HG02588 (cell line): ENCODE measurements around the gene FUT8.

Source experiments
- ATAC-seq: cut with Tn5 transposase; IDR thresholded peaks from one replicate; pipeline ENCODE4 v1.9.1; 2021; ENCODE audit warnings: mild to moderate bottlenecking, moderate library complexity; ENCODE audit not compliant: unreplicated experiment

FUT8 gene

DNA sequence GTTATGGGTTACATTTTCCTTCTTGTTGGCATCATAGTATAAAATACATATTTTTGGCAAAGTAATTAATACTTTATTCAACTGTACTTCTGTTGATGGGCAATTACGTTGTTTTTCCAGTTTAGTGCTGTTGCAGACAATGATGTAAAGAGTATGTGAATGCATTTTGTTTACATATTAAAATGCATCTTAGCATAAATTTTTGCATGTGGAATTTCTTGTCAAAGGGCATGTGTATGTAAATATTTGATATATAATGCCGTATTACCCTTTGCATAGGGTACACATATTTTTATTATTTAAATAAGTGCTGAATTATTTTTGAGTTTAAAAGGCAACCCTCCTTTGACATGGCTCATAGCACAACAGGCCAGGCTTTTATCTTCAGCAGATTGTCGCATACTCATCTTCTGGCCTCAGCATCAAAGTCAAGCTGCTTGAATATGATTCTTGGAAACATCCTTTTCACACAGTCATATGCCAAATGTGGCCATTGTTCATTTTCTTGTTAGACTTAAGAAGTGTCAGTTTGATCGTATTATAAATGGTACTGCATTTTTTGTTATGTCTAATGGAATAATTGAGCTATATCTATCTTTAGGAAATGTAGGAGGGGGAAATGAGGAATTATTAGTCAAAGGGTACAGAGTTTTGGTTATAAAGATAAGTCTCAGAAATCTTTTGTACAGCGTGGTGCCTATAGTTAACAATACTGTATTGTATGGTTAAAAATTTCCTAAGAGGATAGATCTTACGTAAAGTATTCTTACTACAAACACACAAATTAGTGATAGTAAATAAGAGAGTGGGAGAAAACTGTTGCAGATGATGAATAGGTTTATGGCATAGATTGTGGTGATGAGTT, 138.5 kb downstream of the FUT8 start:
- ATAC-seq = no peak

DNA sequence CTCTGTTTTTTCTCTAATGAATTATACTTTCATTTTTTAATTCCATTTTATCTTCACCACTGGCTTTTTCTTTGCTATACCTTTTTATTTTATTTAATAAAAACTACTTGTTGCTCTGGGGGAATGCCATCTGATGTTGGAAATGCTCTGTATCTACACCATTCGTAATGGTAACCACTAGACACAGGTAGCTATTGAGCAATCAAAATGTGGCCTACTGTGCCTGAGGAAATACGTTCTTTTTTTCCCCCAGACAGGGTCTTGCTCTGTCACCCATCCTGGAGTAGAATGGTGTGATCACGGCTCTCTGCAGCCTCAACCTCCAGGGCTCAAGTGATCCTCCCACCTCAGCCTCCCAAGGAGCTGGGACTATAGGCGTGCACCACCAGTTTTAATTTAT, 140.2 kb downstream of the FUT8 start:
- no peak for ATAC-seq

GRCh38 chr14:65554837-65555236, 142.3 kb downstream of the FUT8 start:
- ATAC-seq = no peak

DNA sequence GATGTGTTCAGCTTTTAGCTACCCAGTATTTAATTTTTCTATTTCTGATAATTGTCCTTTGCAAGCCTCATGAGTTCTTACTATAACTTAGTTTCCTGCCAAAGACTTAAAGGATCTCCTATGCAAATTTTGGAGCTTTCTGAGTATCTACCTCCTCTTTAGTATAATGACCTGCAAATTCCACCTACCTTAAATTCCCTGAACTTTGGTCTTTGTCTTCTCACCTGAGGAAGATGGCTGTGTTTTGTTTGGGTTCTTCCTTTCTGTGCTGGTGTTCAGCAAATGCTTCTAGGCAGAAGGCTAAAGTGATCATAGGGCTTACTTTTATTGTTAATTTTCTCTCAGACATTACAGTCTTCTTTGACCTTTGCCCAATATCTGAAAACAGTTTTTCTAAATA, 142.8 kb downstream of the FUT8 start:
- ATAC-seq = no peak

GRCh38 chr14:65558363-65558762, 145.8 kb downstream of the FUT8 start:
- ATAC-seq = no peak

- ATAC-seq = no peak
Measured at GRCh38 chr14:65560340-65561027, 148.0 kb downstream of the FUT8 start.

GRCh38 chr14:65564370-65564769, 151.8 kb downstream of the FUT8 start:
- ATAC-seq = no peak

DNA sequence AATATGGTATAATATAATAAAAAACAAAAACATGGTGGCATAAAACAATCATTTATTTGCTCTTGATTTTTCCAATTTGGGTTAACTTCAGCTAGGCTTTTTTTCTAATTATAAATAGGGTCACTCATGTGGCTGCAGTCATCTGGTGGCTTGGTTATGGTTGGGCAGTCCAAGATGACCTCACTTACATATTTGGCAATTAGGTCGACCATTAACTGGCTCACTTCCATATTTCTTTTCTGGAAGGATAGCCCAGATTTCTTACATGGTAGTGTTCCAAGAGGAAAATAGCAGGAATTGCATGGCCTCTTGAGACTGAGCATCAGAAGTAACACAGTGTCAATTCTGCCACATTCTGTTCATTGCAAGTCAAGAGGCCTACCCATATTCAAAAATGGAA, 153.4 kb downstream of the FUT8 start:
- no peak for ATAC-seq

DNA sequence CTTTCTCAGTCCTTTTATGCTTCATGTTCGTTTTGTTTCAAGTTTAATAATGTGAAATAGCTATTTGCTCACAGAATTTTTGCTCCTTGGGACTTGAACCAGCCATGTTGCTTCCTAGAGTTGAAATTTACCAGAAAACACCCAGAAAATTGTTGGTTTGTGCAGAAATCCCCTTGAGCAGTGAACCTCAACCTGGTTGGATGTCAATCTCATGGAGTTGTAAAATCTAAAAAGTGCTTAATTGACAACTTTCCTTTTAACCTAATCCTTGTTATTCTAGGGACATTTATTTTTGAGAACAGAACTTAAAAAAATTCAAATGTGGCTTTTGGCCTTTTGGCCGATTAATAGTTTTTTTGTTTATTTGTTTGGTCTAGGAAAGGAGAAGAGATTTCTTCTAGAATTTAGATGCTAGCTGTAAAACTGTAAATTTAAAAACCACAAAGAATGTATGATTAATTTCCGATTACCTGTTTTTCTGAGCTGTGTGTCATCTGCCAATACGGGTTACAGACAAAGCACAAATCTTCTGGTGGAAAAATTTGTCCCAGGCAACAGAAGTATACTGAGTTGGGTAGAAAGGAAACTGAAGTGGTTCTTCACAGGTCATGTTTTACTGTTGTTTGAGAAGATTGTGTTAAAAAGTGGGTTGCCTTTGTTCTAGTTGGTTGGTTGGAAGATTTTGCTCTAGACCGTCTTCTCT, 154.4 kb downstream of the FUT8 start:
- ATAC-seq = no peak

- ATAC-seq = no peak
Measured at GRCh38 chr14:65574611-65575010, 162.1 kb downstream of the FUT8 start.

- ATAC-seq = no peak
Measured at GRCh38 chr14:65575389-65575788, 162.9 kb downstream of the FUT8 start.

GRCh38 chr14:65580973-65581372, 168.4 kb downstream of the FUT8 start:
- no peak for ATAC-seq

GRCh38 chr14:65581378-65581777, 168.8 kb downstream of the FUT8 start:
- no peak for ATAC-seq

DNA sequence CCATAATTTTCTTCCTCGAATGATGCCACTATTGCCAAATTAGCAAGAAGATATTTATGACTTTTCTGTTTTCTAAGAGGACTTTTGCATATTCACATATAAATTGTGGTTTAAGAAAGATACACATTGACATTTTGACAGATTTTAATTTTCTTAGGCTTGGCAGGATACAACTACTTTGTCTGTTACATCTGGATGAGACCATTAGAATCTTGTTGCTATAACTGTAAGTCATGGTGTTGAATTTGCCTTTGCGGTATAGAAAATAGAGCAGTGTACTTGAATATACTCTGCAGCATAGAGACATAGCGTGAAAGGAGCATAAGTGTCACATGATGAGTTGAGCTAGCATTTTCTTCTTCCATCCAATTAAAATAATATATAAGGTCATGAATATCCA, 169.3 kb downstream of the FUT8 start:
- ATAC-seq = no peak

GRCh38 chr14:65585216-65585615, 172.7 kb downstream of the FUT8 start:
- no peak for ATAC-seq

GRCh38 chr14:65588426-65589140, 176.1 kb downstream of the FUT8 start:
- ATAC-seq = no peak

DNA sequence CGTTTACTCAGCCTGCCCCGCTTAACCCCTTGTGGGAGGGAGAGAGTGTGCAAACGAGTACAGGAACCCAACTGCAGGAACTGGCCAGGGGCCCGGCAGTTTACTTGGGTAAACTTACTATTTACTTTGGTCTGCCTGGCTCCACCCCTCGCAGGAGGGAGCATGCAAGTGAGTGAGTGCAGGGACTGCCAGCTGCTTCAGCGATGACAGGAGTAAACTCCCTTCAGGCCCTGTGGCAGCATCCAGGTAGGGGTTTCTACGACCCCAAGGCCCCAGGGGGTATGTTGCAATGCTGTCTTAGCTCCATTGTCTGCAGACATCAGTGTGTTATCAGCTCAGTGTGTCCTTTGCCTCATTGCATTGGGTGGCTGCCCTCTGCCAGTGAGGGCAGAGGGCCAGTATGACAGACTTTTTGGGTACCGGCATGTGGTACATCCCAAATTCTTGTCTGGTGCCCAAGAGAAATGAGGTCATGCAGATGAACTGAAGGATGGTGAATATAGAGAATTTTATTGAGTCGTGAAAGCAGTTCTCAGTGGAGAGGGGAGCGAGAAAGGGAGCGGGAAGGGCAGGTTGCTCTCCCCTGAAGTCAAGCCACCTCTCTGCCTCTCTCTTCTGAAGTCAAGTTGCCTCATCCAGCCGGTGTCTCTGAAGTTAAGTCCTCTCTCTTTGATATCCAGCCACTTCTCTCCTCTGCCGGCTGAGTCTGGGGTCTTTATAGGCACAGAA, 181.8 kb downstream of the FUT8 start:
- ATAC-seq = no peak

DNA sequence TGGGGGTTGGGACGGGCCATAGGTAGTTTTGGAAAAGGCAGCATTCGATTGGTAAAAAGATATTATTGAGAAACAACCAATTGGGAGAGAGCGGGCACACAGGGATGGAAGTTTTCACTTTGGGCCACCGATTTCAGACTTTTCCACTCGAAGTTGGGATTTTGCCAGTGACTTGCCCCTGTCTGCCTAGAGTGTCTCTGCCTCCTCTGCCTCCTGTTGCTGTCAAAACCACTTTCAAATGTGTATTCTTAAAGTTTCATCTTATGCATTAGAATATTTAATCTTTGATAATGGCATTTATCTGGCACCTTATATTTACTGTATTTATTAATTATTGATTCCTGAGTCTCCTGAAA, 182.3 kb downstream of the FUT8 start:
- ATAC-seq = no peak

DNA sequence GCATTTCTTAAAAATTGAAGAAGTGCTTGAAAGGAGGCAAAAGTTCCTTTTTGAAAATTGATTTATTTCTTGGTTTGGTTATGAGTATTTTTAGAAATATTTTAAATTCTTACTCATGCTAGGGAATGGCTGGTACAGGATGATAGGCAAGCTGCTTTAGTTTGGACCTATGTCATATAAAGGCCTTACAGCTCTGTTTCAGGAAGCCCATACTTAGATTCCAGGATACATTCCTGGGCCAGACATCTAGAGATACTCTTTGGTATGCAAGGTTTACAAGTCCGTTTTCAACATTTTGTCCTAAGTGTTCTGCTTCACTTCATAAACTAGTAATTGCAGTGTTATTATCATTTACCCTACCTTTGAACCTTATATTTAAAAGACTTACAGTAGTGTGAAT, 186.8 kb downstream of the FUT8 start:
- ATAC-seq = no peak

- ATAC-seq = no peak
Measured at GRCh38 chr14:65600742-65601141, 188.2 kb downstream of the FUT8 start.

- no peak for ATAC-seq
Measured at GRCh38 chr14:65604535-65604934, 192.0 kb downstream of the FUT8 start.
